HepG2 (cell line): Measurements from ENCODE around the gene NGDN. TPM values are rescaled to one million over a fixed set of nuclear protein-coding genes. Genes with fewer than 3 reads are reported as not detected.

Experiments used
- ATAC-seq: fragments of 200-7000 bp; cut with Tn5 transposase; 3 replicates; pipeline ENCODE4 v1.9.1; 2020; ENCODE audit warnings: mild to moderate bottlenecking, moderate library complexity
- BruUV-seq: library from RNA; stranded (reverse); fragments of 400-500 nt; replicated peaks from 2 replicates; lab custom pipeline; 2021; lab: Mats Ljungman, UMichigan
- CTCF ChIA-PET: fragments of 300-600 bp; formaldehyde crosslinking; extraction: SDS; loops from one replicate; lab custom pipeline; 2021; ENCODE audit warnings: low total read pairs, inconsistent platforms, low intra/inter-chr PET ratio; lab: Yijun Ruan, JAX
- POLR2A ChIA-PET: fragments of 350-600 bp; sonication (Branson Sonifier 250); formaldehyde crosslinking; loops from one replicate; lab custom pipeline; 2020; ENCODE audit warnings: antibody characterized with exemption, inconsistent platforms; lab: Yijun Ruan, JAX
- DNase-seq: peaks from one replicate; pipeline ENCODE4 v3.0.0-alpha.2; 2015; ENCODE audit warnings: low spot score
- FAIRE-seq: peaks from 3 replicates; lab custom pipeline; 2011; peaks lifted over from hg19 to GRCh38; lab: Jason Lieb, UNC
- H2AFZ ChIP-seq: one replicate; pipeline ENCODE4 v1.6.1; 2011; ENCODE audit warnings: low read length, inconsistent platforms
- H3K27ac ChIP-seq: fragments of 300-600 bp; 3 replicates; pipeline ENCODE4 v1.8.0; 2011; ENCODE audit warnings: mixed run types, mild to moderate bottlenecking, mixed read lengths, low read length, inconsistent platforms; ENCODE audit not compliant: insufficient read depth; ENCODE audit errors: extremely low read length
- H3K27me3 ChIP-seq, 2 experiments: fragments of 200-600 bp in 1 of 2; 2 replicates in 1 of 2; 3 replicates in 1 of 2; pipeline versions ENCODE4 v1.6.0 to v1.8.0; 2011; ENCODE audit warnings: low read length in 2 of 2, mild to moderate bottlenecking in 2 of 2, moderate library complexity in 2 of 2, inconsistent platforms in 1 of 2; ENCODE audit not compliant: insufficient read depth in 2 of 2, control insufficient read depth in 1 of 2
- H3K36me3 ChIP-seq, 2 experiments: fragments of 200-600 bp in 1 of 2; replicated peaks in 1 of 2; 2 replicates in 1 of 2; 3 replicates in 1 of 2; pipeline versions ENCODE4 v1.5.1 to v1.8.0; 2011; ENCODE audit warnings: low read length in 2 of 2, inconsistent platforms in 1 of 2; ENCODE audit not compliant: insufficient read depth in 2 of 2, control insufficient read depth in 1 of 2
- H3K4me1 ChIP-seq: 2 replicates; pipeline ENCODE4 v1.5.1; 2012; ENCODE audit warnings: low read length, inconsistent platforms; ENCODE audit not compliant: insufficient read depth
- H3K4me2 ChIP-seq: 2 replicates; pipeline ENCODE4 v1.6.0; 2011; ENCODE audit warnings: low read depth, low read length, inconsistent platforms
- H3K4me3 ChIP-seq, 3 experiments: fragments of 200-600 bp in 1 of 3; sonication (generic), shearing (Covaris generic) in 1 of 3; replicated peaks in 1 of 3; 2 replicates each; pipeline ENCODE4 v1.5.1; 2011 to 2016; ENCODE audit warnings: low read length in 3 of 3, inconsistent platforms in 2 of 3, low read depth in 2 of 3, mild to moderate bottlenecking in 2 of 3, control low read depth in 1 of 3, mixed read lengths in 1 of 3; ENCODE audit not compliant: insufficient read depth in 1 of 3
- H3K79me2 ChIP-seq: one replicate; pipeline ENCODE4 v1.6.1; 2011; ENCODE audit warnings: low read length, inconsistent platforms; ENCODE audit not compliant: insufficient read depth
- H3K9ac ChIP-seq: 2 replicates; pipeline ENCODE4 v1.6.0; 2011; ENCODE audit warnings: mild to moderate bottlenecking, low read depth, low read length, inconsistent platforms; ENCODE audit not compliant: insufficient read depth
- H3K9me3 ChIP-seq: 2 replicates; pipeline ENCODE4 v1.5.1; 2012; ENCODE audit warnings: mild to moderate bottlenecking, low read length
- H4K20me1 ChIP-seq: 2 replicates; pipeline ENCODE4 v1.6.0; 2011; ENCODE audit warnings: inconsistent platforms, mild to moderate bottlenecking, low read length, moderate library complexity; ENCODE audit not compliant: insufficient read depth
- ELF4 ChIP-seq: sonication (generic); formaldehyde crosslinking; IDR thresholded peaks from 2 replicates; pipeline ENCODE4 v1.5.0; 2020; ENCODE audit warnings: missing genetic modification reagents, mild to moderate bottlenecking, moderate library complexity, borderline replicate concordance
- JUN ChIP-seq: sonication (generic); formaldehyde crosslinking; IDR thresholded peaks from 2 replicates; pipeline ENCODE4 v1.4.0; 2020; ENCODE audit warnings: mild to moderate bottlenecking, missing genetic modification reagents
- JUND ChIP-seq: sonication (generic); formaldehyde crosslinking; IDR thresholded peaks from 2 replicates; pipeline ENCODE4 v1.8.0; 2022; ENCODE audit warnings: mild to moderate bottlenecking, missing genetic modification reagents
- MAFF ChIP-seq: IDR thresholded peaks from 2 replicates; pipeline ENCODE4 v1.6.1; 2011; ENCODE audit warnings: low read depth, low read length, improper control_type of control experiment
- MAFK ChIP-seq, 2 experiments: IDR thresholded peaks in 1 of 2; conservative IDR thresholded peaks in 1 of 2; 2 replicates each; pipeline ENCODE4 v1.6.1; 2011; ENCODE audit warnings: improper control_type of control experiment in 2 of 2, low read length in 2 of 2
- NPAS2 ChIP-seq: sonication (generic); formaldehyde crosslinking; IDR thresholded peaks from 2 replicates; pipeline ENCODE4 v1.8.0; 2022; ENCODE audit warnings: mild to moderate bottlenecking, missing genetic modification reagents, borderline replicate concordance
- RBM22 ChIP-seq: fragments of 200-400 bp; formaldehyde crosslinking; optimal IDR thresholded peaks from 2 replicates; pipeline ENCODE3; 2017; ENCODE audit warnings: mild to moderate bottlenecking, low read length, moderate library complexity
- SPEN ChIP-seq: sonication (generic); formaldehyde crosslinking; IDR thresholded peaks from 2 replicates; pipeline ENCODE4 v1.5.1; 2020; ENCODE audit warnings: low read depth, mild to moderate bottlenecking, missing genetic modification reagents
- WGBS: methylation state at CpG from one replicate; pipeline ENCODE4 v1.1.6; 2017; ENCODE audit warnings: low lambda C conversion rate; 5-methylcytosine and 5-hydroxymethylcytosine counted together
- in situ Hi-C: cut with HindIII; loops from 2 replicates; pipeline ENCODE4 v1.10.0; 2017; ENCODE audit warnings: low pct_unique_long_range_greater_than_20kb; ENCODE audit not compliant: extremely low pct_ligation_motif_present
- intact Hi-C: fragments of 100-400 bp; cut with micrococcal nuclease; formaldehyde crosslinking; loops from one replicate; pipeline ENCODE4 v1.10.0; 2022; ENCODE audit not compliant: unreplicated experiment
- polyA plus RNA-seq, 8 experiments: library from polyadenylated mRNA; depleted of rRNA in 3 of 8; stranded (reverse) in 7 of 8; unstranded in 1 of 8; fragments of >200 nt; fragmentation: Illumina TruSeq in 4 of 8; extraction: Trizol in 4 of 8; gene quantifications; 2 replicates each; pipeline versions ENCODE4 v1.2.1 to v1.2.3, GENCODE V29; 2011 to 2016; ENCODE audit warnings: low read depth in 4 of 8, missing spikeins in 1 of 8, mixed read lengths in 1 of 8; ENCODE audit not compliant: insufficient read depth in 1 of 8
- total RNA-seq, 5 experiments: library from RNA; depleted of rRNA; stranded (reverse); fragments of >200 nt; fragmentation: Illumina TruSeq; extraction: Trizol; gene quantifications; 2 replicates each; pipeline ENCODE4 v1.2.3, GENCODE V29; 2016; ENCODE audit warnings: low read depth in 1 of 5
- TF ChIP-seq, protein P1 (sequence below): sonication (generic); formaldehyde crosslinking; IDR thresholded peaks from 2 replicates; pipeline ENCODE4 v1.4.0; 2020; ENCODE audit warnings: mild to moderate bottlenecking, low read depth, missing genetic modification reagents
- TF ChIP-seq, protein P2 (sequence below): sonication (generic); formaldehyde crosslinking; IDR thresholded peaks from 2 replicates; pipeline ENCODE4 v1.4.0; 2020; ENCODE audit warnings: missing genetic modification reagents
- TF ChIP-seq, protein P3 (sequence below): IDR thresholded peaks from 2 replicates; pipeline ENCODE4 v1.6.1; 2016; ENCODE audit warnings: missing genetic modification reagents, missing compliant biosample characterization
- TF ChIP-seq, protein P4 (sequence below): IDR thresholded peaks from 2 replicates; pipeline ENCODE4 v1.6.1; 2016; ENCODE audit warnings: missing compliant biosample characterization, missing genetic modification reagents, borderline replicate concordance

NGDN gene
- total and polyA plus RNA-seq, 2 of the 13 experiments (the other 11 are each of a cell fraction or from before 2014, with no cell fraction given) = 154 to 216 TPM

DNA sequence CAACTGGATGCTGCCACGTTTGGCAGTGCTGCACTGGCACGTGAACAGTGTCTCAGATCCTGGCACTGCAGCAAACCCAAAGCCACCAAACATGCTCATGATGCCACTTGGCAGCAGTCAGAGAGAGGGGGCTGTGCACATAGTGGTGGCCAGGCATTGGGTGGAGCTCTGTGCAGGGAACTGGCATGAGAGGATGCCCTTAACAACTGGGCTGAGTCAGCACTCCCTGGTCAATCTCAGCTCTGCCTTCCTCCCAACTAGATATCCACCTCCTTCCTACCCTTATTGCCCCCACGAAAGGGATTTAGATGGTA lies 45.1 kb downstream of the NGDN start:
- Histone ChIP-seq H3K27me3 (no peaks in the 10 kb centered on the region), H3K9me3 (no peaks in the 10 kb centered on the region), H3K9ac (no peak overlapping the region), H3K79me2 (no peaks in the 10 kb centered on the region), H4K20me1 (no peaks in the 10 kb centered on the region), H3K4me1 (no peaks in the 10 kb centered on the region), H3K27ac (no peak overlapping the region), H2AFZ (no peak overlapping the region), H3K36me3 (peaks cover 6 to 7% of the 10 kb centered on the region in 2 experiments; a peak in 3 of 5 replicates), H3K4me3 (no peak overlapping the region), H3K4me2 (no peak overlapping the region)
- CTCF ChIA-PET = no interaction called here
- FAIRE-seq = no peak
- 93% methylated on average over 3 of the region's 3 CpGs for WGBS
- 0 out of 3 replicates have a peak, but pooled peaks have one; percentile 7 for ATAC-seq
- intact Hi-C loops = no loop called here
- DNase-seq = no peak
- TF ChIP-seq ELF4 (CRISPR knock-in tag) (no peak), NPAS2 (CRISPR knock-in tag) (0 out of 2 replicates have a peak, but pooled peaks have one; percentile 55), MAFF (0 out of 2 replicates have a peak, but pooled peaks have one; percentile 1), SPEN (0 out of 2 replicates have a peak, but pooled peaks have one; percentile 35), JUN (CRISPR knock-in tag) (no peak), RBM22 (peak; percentile 37), JUND (no peak), MAFK (conservative IDR thresholded peaks at IDR 0.05 in 1 of 2, IDR thresholded peaks at IDR 0.05 in 1 of 2; ENCODE audit: low read length in 2 of 2) (peak; percentile 46 to 60; a peak in 3 of 4 replicates)
- TF ChIP-seq, protein P1, sequence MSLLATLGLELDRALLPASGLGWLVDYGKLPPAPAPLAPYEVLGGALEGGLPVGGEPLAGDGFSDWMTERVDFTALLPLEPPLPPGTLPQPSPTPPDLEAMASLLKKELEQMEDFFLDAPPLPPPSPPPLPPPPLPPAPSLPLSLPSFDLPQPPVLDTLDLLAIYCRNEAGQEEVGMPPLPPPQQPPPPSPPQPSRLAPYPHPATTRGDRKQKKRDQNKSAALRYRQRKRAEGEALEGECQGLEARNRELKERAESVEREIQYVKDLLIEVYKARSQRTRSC = no peak
- TF ChIP-seq, protein P2, sequence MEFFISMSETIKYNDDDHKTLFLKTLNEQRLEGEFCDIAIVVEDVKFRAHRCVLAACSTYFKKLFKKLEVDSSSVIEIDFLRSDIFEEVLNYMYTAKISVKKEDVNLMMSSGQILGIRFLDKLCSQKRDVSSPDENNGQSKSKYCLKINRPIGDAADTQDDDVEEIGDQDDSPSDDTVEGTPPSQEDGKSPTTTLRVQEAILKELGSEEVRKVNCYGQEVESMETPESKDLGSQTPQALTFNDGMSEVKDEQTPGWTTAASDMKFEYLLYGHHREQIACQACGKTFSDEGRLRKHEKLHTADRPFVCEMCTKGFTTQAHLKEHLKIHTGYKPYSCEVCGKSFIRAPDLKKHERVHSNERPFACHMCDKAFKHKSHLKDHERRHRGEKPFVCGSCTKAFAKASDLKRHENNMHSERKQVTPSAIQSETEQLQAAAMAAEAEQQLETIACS (CRISPR knock-in tag) = no peak
- TF ChIP-seq, protein P3, sequence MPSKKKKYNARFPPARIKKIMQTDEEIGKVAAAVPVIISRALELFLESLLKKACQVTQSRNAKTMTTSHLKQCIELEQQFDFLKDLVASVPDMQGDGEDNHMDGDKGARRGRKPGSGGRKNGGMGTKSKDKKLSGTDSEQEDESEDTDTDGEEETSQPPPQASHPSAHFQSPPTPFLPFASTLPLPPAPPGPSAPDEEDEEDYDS (CRISPR knock-in tag) = no peak
- TF ChIP-seq, protein P4, sequence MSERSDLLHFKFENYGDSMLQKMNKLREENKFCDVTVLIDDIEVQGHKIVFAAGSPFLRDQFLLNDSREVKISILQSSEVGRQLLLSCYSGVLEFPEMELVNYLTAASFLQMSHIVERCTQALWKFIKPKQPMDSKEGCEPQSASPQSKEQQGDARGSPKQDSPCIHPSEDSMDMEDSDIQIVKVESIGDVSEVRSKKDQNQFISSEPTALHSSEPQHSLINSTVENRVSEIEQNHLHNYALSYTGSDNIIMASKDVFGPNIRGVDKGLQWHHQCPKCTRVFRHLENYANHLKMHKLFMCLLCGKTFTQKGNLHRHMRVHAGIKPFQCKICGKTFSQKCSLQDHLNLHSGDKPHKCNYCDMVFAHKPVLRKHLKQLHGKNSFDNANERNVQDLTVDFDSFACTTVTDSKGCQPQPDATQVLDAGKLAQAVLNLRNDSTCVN (CRISPR knock-in tag) = no peak
- POLR2A ChIA-PET = no interaction called here
- BruUV-seq = no TSS peak
- in situ Hi-C loops = no loop called here
